Fibroblast of the aortic adventitia (primary cell): ENCODE results near the gene LCN9. TPM values are rescaled to one million over a fixed set of nuclear protein-coding genes. Genes with fewer than 3 reads are reported as not detected.

Source experiments
- DNase-seq: peaks from one replicate; pipeline ENCODE4 v3.0.0-alpha.2; 2010; ENCODE audit warnings: low read depth
- H3K4me3 ChIP-seq: 2 replicates; pipeline ENCODE4 v1.5.1; 2011; ENCODE audit warnings: low read depth, mild to moderate bottlenecking, control low read depth, low read length, moderate library complexity
- total RNA-seq: library from RNA; depleted of rRNA; stranded (reverse); fragments of >200 nt; gene quantifications from 2 replicates; pipeline ENCODE4 v1.2.3, GENCODE V29; 2012; ENCODE audit warnings: low replicate concordance
- TF ChIP-seq, protein P1 (sequence below): IDR thresholded peaks from 2 replicates; pipeline ENCODE4 v1.5.1; 2011; ENCODE audit warnings: mild to moderate bottlenecking, low read length, control low read depth, inconsistent platforms; ENCODE audit not compliant: insufficient read depth

LCN9 gene
- total RNA-seq, 1 donor, result not detected

DNA sequence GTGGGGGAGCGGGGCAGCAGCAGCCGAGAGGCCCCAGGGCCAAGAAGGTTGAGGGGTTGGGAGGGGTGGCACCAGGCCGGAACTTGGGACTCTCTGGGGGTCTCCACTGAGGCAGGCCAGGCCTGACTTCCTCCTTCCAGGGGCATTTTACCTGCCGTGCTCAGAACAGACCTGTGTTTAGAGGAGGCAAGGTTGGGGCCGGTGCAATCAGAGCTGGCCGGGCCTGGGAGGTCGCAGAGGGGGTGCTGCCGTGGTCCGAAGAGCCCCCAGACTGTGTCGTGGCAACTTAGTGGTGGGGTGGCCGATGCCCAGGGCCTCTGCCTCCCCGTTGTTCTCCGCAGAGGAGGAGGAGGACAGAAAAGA is 45.6 kb upstream of the LCN9 start:
- DNase-seq, result no peak
- H3K4me3 ChIP-seq, result no peak overlapping the region
- TF ChIP-seq, protein P1, sequence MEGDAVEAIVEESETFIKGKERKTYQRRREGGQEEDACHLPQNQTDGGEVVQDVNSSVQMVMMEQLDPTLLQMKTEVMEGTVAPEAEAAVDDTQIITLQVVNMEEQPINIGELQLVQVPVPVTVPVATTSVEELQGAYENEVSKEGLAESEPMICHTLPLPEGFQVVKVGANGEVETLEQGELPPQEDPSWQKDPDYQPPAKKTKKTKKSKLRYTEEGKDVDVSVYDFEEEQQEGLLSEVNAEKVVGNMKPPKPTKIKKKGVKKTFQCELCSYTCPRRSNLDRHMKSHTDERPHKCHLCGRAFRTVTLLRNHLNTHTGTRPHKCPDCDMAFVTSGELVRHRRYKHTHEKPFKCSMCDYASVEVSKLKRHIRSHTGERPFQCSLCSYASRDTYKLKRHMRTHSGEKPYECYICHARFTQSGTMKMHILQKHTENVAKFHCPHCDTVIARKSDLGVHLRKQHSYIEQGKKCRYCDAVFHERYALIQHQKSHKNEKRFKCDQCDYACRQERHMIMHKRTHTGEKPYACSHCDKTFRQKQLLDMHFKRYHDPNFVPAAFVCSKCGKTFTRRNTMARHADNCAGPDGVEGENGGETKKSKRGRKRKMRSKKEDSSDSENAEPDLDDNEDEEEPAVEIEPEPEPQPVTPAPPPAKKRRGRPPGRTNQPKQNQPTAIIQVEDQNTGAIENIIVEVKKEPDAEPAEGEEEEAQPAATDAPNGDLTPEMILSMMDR, result no peak

DNA sequence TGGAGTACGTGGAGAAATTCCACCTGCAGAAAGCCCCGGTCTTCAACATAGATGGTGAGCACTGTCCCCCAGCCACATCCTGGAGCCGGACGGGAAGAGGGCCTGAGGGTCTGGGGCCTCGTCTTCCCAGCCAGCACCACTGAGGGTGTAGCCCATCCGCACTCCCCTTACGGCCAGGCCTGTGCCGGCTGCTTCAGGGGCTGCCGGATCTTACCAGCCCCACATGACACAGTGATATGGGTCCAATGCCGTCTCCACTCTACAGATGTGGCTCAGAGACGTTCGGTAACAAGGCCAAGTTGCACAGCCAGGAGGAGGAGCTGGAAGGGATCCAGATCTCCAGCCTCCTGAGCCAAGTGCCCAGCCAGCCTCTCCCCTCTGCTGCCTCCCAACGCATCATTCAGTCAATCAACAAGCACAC is 45.1 kb upstream of the LCN9 start:
- no peak overlapping the region for H3K4me3 ChIP-seq
- TF ChIP-seq, protein P1, result no peak
- DNase-seq, result no peak

DNA sequence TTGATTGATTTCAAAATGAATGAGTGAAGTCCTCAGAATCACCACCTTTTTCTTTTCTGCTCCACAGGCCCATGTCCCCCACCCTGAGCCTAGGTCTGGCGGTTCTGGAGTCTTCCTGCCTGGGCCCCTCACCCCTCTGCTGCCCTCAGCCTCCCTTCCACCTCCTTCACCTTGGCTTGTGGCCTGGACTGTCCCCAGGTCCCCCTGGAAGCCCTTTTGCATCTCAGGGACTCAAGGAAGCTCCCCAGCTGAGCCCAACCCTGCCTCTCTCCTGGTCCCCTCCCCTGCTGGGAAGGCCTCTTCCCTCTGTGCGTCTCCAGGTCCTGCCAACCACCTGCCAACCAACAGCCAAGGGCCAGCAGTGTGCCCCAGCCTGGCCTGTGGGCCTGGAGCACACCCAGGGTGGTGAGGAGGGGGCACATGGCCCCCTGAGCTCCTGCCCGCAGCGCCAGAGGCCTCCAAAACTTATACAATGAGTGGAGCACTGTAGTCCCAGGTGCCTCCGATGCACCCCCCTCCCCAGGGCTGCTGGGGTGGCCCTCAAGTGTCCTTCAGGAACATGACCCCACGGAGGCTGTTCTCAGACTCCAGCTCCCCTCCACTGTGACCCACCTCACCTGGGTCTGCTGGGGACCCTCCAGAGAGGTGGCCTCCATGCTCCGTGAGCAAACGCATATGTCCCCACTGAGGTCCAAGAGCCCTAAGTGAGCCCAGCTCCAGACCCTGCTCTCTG is 44.1 kb upstream of the LCN9 start:
- no peak for DNase-seq
- H3K4me3 ChIP-seq, result no peak overlapping the region
- TF ChIP-seq, protein P1, result no peak

DNA sequence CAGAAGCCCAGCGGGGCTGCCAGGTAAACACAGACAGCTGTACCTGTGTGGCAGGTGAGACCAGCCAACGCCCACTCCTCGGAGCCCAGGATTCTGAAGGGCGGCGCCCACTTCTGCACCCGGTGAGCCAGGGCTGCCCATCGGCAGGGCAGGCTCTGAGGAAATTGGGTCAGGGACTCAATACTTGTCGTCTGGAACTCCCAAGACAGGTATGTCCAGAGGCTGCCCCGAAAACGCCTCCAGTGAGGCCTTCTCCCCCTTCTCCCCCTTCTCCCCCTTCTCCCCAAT is 43.6 kb upstream of the LCN9 start:
- DNase-seq, result no peak
- TF ChIP-seq, protein P1, result no peak

DNA sequence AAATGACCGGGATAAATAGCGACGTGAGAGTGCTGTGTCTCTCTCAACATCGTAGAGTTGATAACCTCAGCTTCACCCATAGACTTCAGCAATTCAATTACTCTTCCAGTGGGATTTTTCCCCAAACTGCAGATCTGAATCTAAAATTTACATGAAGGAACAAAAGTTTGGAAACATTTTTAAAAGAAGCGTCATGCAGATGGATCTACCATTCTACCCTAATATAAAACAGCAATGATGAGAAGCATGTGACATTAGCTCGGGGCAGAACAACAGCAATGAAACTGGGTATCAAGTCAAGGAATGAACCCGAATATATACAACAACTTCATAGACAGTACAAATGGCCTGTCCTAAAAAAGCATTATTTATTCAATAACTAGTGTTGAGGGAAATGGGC is 42.6 kb upstream of the LCN9 start:
- TF ChIP-seq, protein P1, result no peak
- no peak overlapping the region for H3K4me3 ChIP-seq
- no peak for DNase-seq

More for the DNA sequence above, 43.6 kb upstream of the LCN9 start:
- no peak overlapping the region for H3K4me3 ChIP-seq

DNA sequence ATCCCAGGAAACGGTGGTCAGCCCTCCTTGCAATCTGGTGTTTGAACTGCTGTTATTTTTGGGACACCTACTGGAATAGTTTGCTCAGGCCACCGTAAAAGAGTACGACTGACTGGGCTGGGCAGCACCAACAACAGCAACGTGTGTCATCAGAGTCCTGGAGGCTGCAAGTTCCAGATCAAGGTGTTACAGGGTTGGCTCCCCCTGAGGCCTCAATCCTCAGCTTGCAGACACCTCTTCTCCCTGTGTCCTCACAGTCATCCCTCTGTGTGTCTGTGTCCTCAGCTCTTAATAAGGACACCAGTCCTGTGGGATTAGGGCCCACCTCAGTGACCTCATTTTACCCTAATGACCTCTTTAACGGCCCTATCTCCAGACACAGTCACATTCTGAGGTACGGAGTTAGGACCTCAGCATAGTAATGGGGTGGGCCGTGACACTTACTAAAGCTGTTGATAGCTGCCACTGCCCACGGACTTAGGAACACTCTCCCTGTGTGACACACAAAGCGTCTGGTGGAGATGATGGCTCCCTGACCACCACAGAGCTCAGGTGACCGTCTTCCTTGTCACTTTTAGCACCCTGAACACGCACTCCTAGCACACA is 40.6 kb upstream of the LCN9 start:
- no peak for DNase-seq
- no peak overlapping the region for H3K4me3 ChIP-seq
- TF ChIP-seq, protein P1, result no peak

DNA sequence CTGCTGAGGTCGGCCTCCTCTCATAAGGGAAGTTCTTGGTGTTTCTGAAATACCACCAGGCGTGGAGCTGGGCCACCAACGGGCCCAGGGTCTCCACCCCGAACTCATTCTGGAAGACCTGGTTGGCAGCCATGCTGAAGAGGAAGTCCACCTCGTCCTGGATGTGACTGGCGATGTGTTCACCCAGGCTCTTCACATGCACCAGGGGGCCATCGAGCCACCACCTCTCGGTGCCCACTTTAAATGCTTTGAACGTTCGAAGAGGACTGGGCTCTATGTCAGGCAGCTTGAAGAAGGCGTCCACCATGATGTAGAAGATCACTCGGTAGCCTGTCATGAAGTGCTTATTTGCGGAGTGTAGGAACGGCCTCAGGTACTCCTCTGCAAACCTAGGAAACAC is 38.8 kb upstream of the LCN9 start:
- DNase-seq, result no peak
- no peak overlapping the region for H3K4me3 ChIP-seq
- TF ChIP-seq, protein P1, result no peak
